NB4 (cell line): ENCODE data around the gene ZG16.
"Not testable (repeated sequence)": the region's sequence is repeated elsewhere in the genome, so short reads cannot be mapped to it uniquely, and the experiment has no call there.

ENCODE experiments used
- DNase-seq: peaks from one replicate; pipeline ENCODE4 v3.0.0; 2010; ENCODE audit warnings: low read depth
- H3K4me3 ChIP-seq: one replicate; pipeline ENCODE4 v1.5.1; 2011; ENCODE audit warnings: mild to moderate bottlenecking, low read depth, low read length, moderate library complexity
- CTCF ChIP-seq: IDR thresholded peaks from one replicate; pipeline ENCODE4 v1.5.1; 2012; ENCODE audit warnings: low read depth, low read length
- MAX ChIP-seq: IDR thresholded peaks from 2 replicates; pipeline ENCODE4 v1.6.1; 2011; ENCODE audit warnings: low read depth, low read length
- MYC ChIP-seq: IDR thresholded peaks from 2 replicates; pipeline ENCODE4 v1.6.1; 2011; ENCODE audit warnings: low read depth, low read length
- POLR2A ChIP-seq: IDR thresholded peaks from 2 replicates; pipeline ENCODE4 v1.6.1; 2011; ENCODE audit warnings: mild to moderate bottlenecking; ENCODE audit not compliant: insufficient read length; ENCODE audit errors: extremely low read depth

Gene ZG16

GRCh38 chr16:29765167-29766032, 12.7 kb upstream of the ZG16 start:
- DNase-seq = no peak
- H3K4me3 ChIP-seq = no peak overlapping the region
- TF ChIP-seq MYC = no peak
- no peak for TF ChIP-seq MAX
- TF ChIP-seq POLR2A = no peak
- TF ChIP-seq CTCF = no peak

- no peak for DNase-seq
- TF ChIP-seq MYC (no peak), CTCF (no peak), POLR2A (no peak), MAX (no peak)
- H3K4me3 ChIP-seq = no peak overlapping the region
Observed at GRCh38 chr16:29766571-29766970, 11.5 kb upstream of the ZG16 start.

- no peak overlapping the region for H3K4me3 ChIP-seq
- TF ChIP-seq MAX (no peak), MYC (no peak), CTCF (no peak), POLR2A (no peak)
- no peak for DNase-seq
Observed at GRCh38 chr16:29767062-29767461, 11.0 kb upstream of the ZG16 start.

- no peak overlapping the region for H3K4me3 ChIP-seq
- DNase-seq = no peak
- no peak for TF ChIP-seq MAX
- no peak for TF ChIP-seq CTCF
- no peak for TF ChIP-seq MYC
- no peak for TF ChIP-seq POLR2A
Observed at GRCh38 chr16:29769507-29769906, 8.5 kb upstream of the ZG16 start.

- no peak for TF ChIP-seq CTCF
- TF ChIP-seq MAX = no peak
- no peak for TF ChIP-seq MYC
- no peak for TF ChIP-seq POLR2A
- H3K4me3 ChIP-seq = no peak overlapping the region
- no peak for DNase-seq
Observed at GRCh38 chr16:29770250-29770929, 7.7 kb upstream of the ZG16 start.

- DNase-seq = not testable (repeated sequence)
Observed at GRCh38 chr16:29772330-29772729, 5.7 kb upstream of the ZG16 start.

More at GRCh38 chr16:29772330-29772729, 5.7 kb upstream of the ZG16 start:
- H3K4me3 ChIP-seq = not testable (repeated sequence)
